Measurements from ENCODE around the gene LMF1. TPM values are rescaled to one million over a fixed set of nuclear protein-coding genes. Genes with fewer than 3 reads are reported as not detected.

Gene LMF1
- total RNA-seq: 13.6 TPM

- DNase-seq: peak; percentile 86
Observed at GRCh38 chr16:970766-971581, at the start of gene LMF1. Gene LMF1, minus strand, starts transcription at chr16:970984. Its CDS starts 4 bp downstream, at chr16:970980.

GRCh38 chr16:1020091-1020399 lies 49.3 kb upstream of the LMF1 start:
- DNase-seq: no peak

GRCh38 chr16:1019231-1020090 lies 48.7 kb upstream of the LMF1 start:
- DNase-seq: no peak

GRCh38 chr16:1018447-1019198 lies 47.8 kb upstream of the LMF1 start:
- no peak for DNase-seq

GRCh38 chr16:1014771-1015495 lies 44.1 kb upstream of the LMF1 start:
- DNase-seq: no peak

GRCh38 chr16:1014221-1014620 lies 43.4 kb upstream of the LMF1 start:
- no peak for DNase-seq

GRCh38 chr16:1013593-1013900 lies 42.8 kb upstream of the LMF1 start:
- no peak for DNase-seq

GRCh38 chr16:1012722-1013592 lies 42.2 kb upstream of the LMF1 start:
- DNase-seq: no peak

GRCh38 chr16:1012135-1012534 lies 41.4 kb upstream of the LMF1 start:
- no peak for DNase-seq

- DNase-seq: no peak
Observed at GRCh38 chr16:1011316-1012082, 40.7 kb upstream of the LMF1 start.

- DNase-seq: no peak
Observed at GRCh38 chr16:1010815-1011214, 40.0 kb upstream of the LMF1 start.

- no peak for DNase-seq
Observed at GRCh38 chr16:1010251-1010650, 39.5 kb upstream of the LMF1 start.

GRCh38 chr16:1009358-1010150 lies 38.8 kb upstream of the LMF1 start:
- DNase-seq: no peak

GRCh38 chr16:1008085-1008484 lies 37.3 kb upstream of the LMF1 start:
- no peak for DNase-seq

- no peak for DNase-seq
Observed at GRCh38 chr16:1007284-1007850, 36.6 kb upstream of the LMF1 start.

GRCh38 chr16:1006781-1007180 lies 36.0 kb upstream of the LMF1 start:
- DNase-seq: no peak

GRCh38 chr16:1005286-1005685 lies 34.5 kb upstream of the LMF1 start:
- DNase-seq: no peak

- no peak for DNase-seq
Observed at GRCh38 chr16:1003391-1004347, 32.9 kb upstream of the LMF1 start.

Measured in skin of body (tissue), 2 donors.